ENCODE measurements around the gene GHDC.
"Not testable (repeated sequence)": the region's sequence is repeated elsewhere in the genome, so short reads cannot be mapped to it uniquely, and the experiment has no call there.

The GHDC gene

GRCh38 chr17:42146911-42147607, 47.2 kb downstream of the GHDC start:
- H2AFZ ChIP-seq (ENCODE audit: low read length, unreplicated experiment) = no peak overlapping the region
- no peak overlapping the region for H3K4me3 ChIP-seq (ENCODE audit: low read depth, low read length)
- no peak overlapping the region for H3K27ac ChIP-seq (ENCODE audit: low read depth, low read length)
- H3K36me3 ChIP-seq (ENCODE audit: insufficient read depth, low read length) = no peaks in the 10 kb centered on the region
- peaks cover 75% of the 10 kb centered on the region for H3K79me2 ChIP-seq (ENCODE audit: control insufficient read depth, insufficient read depth, low read length, unreplicated experiment)
- H3K4me1 ChIP-seq (ENCODE audit: control insufficient read depth, insufficient read depth, low read length, unreplicated experiment) = peaks cover 16% of the 10 kb centered on the region
- H3K27me3 ChIP-seq (ENCODE audit: insufficient read depth, low read length) = no peaks in the 10 kb centered on the region

GRCh38 chr17:42143138-42143537, 51.2 kb downstream of the GHDC start:
- peaks cover 77% of the 10 kb centered on the region for H3K79me2 ChIP-seq (ENCODE audit: control insufficient read depth, insufficient read depth, low read length, unreplicated experiment)
- peak overlapping the region; percentile 60 for H3K27ac ChIP-seq (ENCODE audit: low read depth, low read length)
- H3K36me3 ChIP-seq (ENCODE audit: insufficient read depth, low read length) = not testable (repeated sequence)

GRCh38 chr17:42142371-42142896, 51.9 kb downstream of the GHDC start:
- Histone ChIP-seq H3K27ac (ENCODE audit: low read depth, low read length) (peak overlapping the region; percentile 60), H3K4me1 (ENCODE audit: control insufficient read depth, insufficient read depth, low read length, unreplicated experiment) (peaks cover 24% of the 10 kb centered on the region), H3K27me3 (ENCODE audit: insufficient read depth, low read length) (no peaks in the 10 kb centered on the region), H3K36me3 (ENCODE audit: insufficient read depth, low read length) (0 out of 2 replicates have a peak, but pooled peaks cover 5% of the 10 kb centered on the region), H3K79me2 (ENCODE audit: control insufficient read depth, insufficient read depth, low read length, unreplicated experiment) (peaks cover 80% of the 10 kb centered on the region), H2AFZ (ENCODE audit: low read length, unreplicated experiment) (no peak overlapping the region), H3K4me3 (ENCODE audit: low read depth, low read length) (no peak overlapping the region)

More at GRCh38 chr17:42143138-42143537, 51.2 kb downstream of the GHDC start:
- H3K4me3 ChIP-seq (ENCODE audit: low read depth, low read length); H3K27me3 ChIP-seq (ENCODE audit: insufficient read depth, low read length); H2AFZ ChIP-seq (ENCODE audit: low read length, unreplicated experiment): not testable (repeated sequence)
- H3K4me1 ChIP-seq (ENCODE audit: control insufficient read depth, insufficient read depth, low read length, unreplicated experiment) = peaks cover 24% of the 10 kb centered on the region

- no peaks in the 10 kb centered on the region for H3K27me3 ChIP-seq (ENCODE audit: insufficient read depth, low read length)
- H3K27ac ChIP-seq (ENCODE audit: low read depth, low read length) = no peak overlapping the region
- H3K36me3 ChIP-seq (ENCODE audit: insufficient read depth, low read length) = 0 out of 2 replicates have a peak, but pooled peaks cover 5% of the 10 kb centered on the region
- peaks cover 80% of the 10 kb centered on the region for H3K79me2 ChIP-seq (ENCODE audit: control insufficient read depth, insufficient read depth, low read length, unreplicated experiment)
- no peak overlapping the region for H2AFZ ChIP-seq (ENCODE audit: low read length, unreplicated experiment)
- H3K4me3 ChIP-seq (ENCODE audit: low read depth, low read length) = no peak overlapping the region
- peaks cover 27% of the 10 kb centered on the region for H3K4me1 ChIP-seq (ENCODE audit: control insufficient read depth, insufficient read depth, low read length, unreplicated experiment)
Observed at GRCh38 chr17:42141382-42141781, 52.9 kb downstream of the GHDC start.

GRCh38 chr17:42140690-42141089, 53.6 kb downstream of the GHDC start:
- not testable (repeated sequence) for H3K36me3 ChIP-seq (ENCODE audit: insufficient read depth, low read length); H3K27me3 ChIP-seq (ENCODE audit: insufficient read depth, low read length); H3K4me3 ChIP-seq (ENCODE audit: low read depth, low read length); H3K27ac ChIP-seq (ENCODE audit: low read depth, low read length); H2AFZ ChIP-seq (ENCODE audit: low read length, unreplicated experiment)
- Histone ChIP-seq H3K79me2 (ENCODE audit: control insufficient read depth, insufficient read depth, low read length, unreplicated experiment) (peaks cover 82% of the 10 kb centered on the region), H3K4me1 (ENCODE audit: control insufficient read depth, insufficient read depth, low read length, unreplicated experiment) (peaks cover 34% of the 10 kb centered on the region)
